ENCODE data around the gene MIS18A. TPM values are rescaled to one million over a fixed set of nuclear protein-coding genes. Genes with fewer than 3 reads are reported as not detected.

The MIS18A gene
- total RNA-seq, 3 donors from 2014 or later (not counting 1 experiment from before 2014, with no cell fraction given): 4.2 to 7.9 (median 5.2) TPM

DNA sequence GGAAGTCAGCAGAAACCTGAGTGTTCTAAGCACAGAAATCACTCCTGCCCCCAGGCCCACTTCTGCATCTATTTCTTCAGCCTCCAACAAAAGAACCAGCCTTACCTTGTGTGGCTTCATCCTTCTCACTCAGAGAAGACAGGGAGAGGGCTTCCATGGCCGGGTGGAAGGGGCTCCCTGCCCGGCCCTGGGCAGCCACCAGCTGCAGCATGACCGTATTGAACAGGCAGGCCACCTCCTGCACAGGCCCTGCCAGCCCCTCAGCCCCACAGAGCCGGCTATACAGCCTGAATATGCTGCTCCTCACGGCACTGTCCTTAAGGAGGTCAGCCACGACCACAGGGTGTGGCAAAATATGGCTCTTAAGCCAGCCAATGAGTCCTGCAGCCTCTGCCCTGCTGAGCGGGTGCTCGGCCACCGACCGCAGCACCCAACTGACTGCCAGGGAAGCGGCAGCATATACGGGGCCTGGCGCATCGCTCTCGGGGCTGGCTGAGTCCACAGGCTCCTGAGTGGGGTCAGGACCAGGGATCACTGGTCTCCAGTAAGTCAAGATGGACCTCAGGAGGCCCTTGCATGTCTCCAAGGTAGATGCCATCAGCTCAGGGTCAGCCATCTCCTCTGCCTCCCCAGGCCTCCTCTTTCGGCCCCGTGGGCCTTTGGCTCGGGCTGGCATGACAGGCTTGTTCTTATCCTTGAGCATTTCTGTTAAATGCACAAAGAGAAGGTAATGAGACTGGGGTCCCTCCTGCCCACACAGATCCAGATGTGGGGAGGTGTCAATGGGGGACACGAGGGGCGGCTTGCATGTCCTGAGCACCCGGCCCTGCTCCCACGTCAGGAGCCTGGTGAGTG is 37.7 kb upstream of the MIS18A start:
- no peak overlapping the region for H3K4me3 ChIP-seq (ENCODE audit: low read length)
- intact Hi-C loops (cut with micrococcal nuclease): no loop called here
- Mint-ChIP-seq H3K9me3 (no peaks in the 10 kb centered on the region), H3K4me3 (no peak overlapping the region), H3K27me3 (ENCODE audit: low read depth in 2 of 2) (no peaks in the 10 kb centered on the region), H3K27ac (no peak overlapping the region), H3K4me1 (no peaks in the 10 kb centered on the region), H3K36me3 (peaks cover 9% of the 10 kb centered on the region)
- no peaks in the 10 kb centered on the region for H3K9me3 ChIP-seq (ENCODE audit: control insufficient read depth, insufficient read depth, low read length)
- 95% methylated on average over 22 of the region's 22 CpGs for WGBS (ENCODE audit: insufficient coverage)
- DNase-seq: no peak
- no peaks in the 10 kb centered on the region for H3K27me3 ChIP-seq (ENCODE audit: control insufficient read depth, insufficient read depth, low read length)
- no peak for ATAC-seq
- H3K4me1 ChIP-seq (ENCODE audit: control insufficient read depth, insufficient read depth, low read length): no peaks in the 10 kb centered on the region
- H3K27ac ChIP-seq (ENCODE audit: low read length): no peak overlapping the region
- H3K36me3 ChIP-seq (ENCODE audit: control insufficient read depth, insufficient read depth, low read length): peaks cover 67% of the 10 kb centered on the region
- TF ChIP-seq, protein P1, sequence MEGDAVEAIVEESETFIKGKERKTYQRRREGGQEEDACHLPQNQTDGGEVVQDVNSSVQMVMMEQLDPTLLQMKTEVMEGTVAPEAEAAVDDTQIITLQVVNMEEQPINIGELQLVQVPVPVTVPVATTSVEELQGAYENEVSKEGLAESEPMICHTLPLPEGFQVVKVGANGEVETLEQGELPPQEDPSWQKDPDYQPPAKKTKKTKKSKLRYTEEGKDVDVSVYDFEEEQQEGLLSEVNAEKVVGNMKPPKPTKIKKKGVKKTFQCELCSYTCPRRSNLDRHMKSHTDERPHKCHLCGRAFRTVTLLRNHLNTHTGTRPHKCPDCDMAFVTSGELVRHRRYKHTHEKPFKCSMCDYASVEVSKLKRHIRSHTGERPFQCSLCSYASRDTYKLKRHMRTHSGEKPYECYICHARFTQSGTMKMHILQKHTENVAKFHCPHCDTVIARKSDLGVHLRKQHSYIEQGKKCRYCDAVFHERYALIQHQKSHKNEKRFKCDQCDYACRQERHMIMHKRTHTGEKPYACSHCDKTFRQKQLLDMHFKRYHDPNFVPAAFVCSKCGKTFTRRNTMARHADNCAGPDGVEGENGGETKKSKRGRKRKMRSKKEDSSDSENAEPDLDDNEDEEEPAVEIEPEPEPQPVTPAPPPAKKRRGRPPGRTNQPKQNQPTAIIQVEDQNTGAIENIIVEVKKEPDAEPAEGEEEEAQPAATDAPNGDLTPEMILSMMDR (IDR thresholded peaks at IDR 0.05): no peak

DNA sequence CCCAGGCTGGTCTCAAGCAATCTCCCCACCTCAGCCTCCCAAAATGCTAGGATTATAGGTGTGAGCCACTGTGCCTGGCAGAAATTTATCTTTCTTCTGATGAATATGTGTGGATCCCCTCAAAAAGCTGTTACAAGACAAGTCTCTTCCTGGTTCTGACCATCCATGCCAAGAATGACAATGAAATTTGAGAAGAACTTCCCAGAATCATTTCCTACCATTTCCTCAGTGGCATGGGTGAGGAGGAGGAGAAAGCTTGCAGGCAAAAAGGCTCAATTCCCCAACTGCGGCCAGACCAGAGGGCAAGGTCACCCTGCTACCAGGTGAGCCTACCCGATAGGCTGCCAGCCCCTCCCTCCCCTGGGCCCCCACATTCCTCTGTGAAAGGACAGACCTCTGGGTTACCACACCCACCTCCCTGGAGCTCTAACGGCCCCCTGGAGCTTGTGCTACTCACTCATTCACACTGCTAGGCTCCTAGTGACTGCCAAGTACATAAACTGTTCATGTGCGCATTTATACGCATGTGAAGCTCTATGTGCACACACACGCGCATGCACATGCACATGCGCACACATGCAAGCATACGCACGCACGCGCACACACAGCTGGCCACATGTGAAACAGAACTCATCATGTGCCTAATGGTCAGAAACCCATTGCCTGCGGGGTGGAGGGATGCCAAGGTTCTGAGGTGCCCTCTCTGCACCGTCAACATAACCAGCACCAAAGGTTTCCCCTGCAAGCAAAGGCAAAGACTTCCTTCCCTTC is 36.8 kb upstream of the MIS18A start:
- H3K4me3 Mint-ChIP-seq: no peak overlapping the region
- Histone ChIP-seq H3K27ac (ENCODE audit: low read length) (no peak overlapping the region), H3K27me3 (ENCODE audit: control insufficient read depth, insufficient read depth, low read length) (no peaks in the 10 kb centered on the region), H3K9me3 (ENCODE audit: control insufficient read depth, insufficient read depth, low read length) (no peaks in the 10 kb centered on the region), H3K36me3 (ENCODE audit: control insufficient read depth, insufficient read depth, low read length) (peaks cover 59% of the 10 kb centered on the region), H3K4me1 (ENCODE audit: control insufficient read depth, insufficient read depth, low read length) (no peaks in the 10 kb centered on the region), H3K4me3 (ENCODE audit: low read length) (no peak overlapping the region)
- 96% methylated on average over 14 of the region's 14 CpGs for WGBS (ENCODE audit: insufficient coverage)
- H3K36me3 Mint-ChIP-seq: peaks cover 9% of the 10 kb centered on the region
- no peaks in the 10 kb centered on the region for H3K27me3 Mint-ChIP-seq (ENCODE audit: low read depth in 2 of 2)
- DNase-seq: no peak
- H3K9me3 Mint-ChIP-seq: no peaks in the 10 kb centered on the region
- no peak overlapping the region for H3K27ac Mint-ChIP-seq
- no peak for ATAC-seq
- TF ChIP-seq, protein P1 (IDR thresholded peaks at IDR 0.05): no peak
- no peaks in the 10 kb centered on the region for H3K4me1 Mint-ChIP-seq
- intact Hi-C loops (cut with micrococcal nuclease): no loop called here

DNA sequence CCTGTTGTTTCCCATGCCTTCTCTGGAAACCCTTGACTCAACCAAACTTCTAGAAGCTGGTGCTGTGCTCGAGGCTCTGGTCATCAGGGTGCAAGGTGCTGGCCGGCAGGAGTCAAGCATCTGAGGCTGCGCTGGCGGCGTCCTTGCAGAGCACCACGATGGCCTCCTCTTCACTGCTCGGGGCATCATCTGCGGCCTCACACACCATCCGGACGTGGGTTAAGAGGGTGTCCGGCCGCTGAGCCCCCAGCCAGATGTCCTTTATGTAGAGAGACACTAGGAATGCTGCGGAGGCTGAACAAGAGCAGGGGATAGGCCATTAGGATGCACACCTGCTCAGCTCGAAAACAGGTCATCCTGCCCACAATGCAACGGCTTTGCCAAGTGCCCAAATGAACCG is 36.0 kb upstream of the MIS18A start:
- Histone ChIP-seq H3K36me3 (ENCODE audit: control insufficient read depth, insufficient read depth, low read length) (peaks cover 50% of the 10 kb centered on the region), H3K9me3 (ENCODE audit: control insufficient read depth, insufficient read depth, low read length) (no peaks in the 10 kb centered on the region), H3K4me1 (ENCODE audit: control insufficient read depth, insufficient read depth, low read length) (no peaks in the 10 kb centered on the region), H3K27ac (ENCODE audit: low read length) (no peak overlapping the region), H3K4me3 (ENCODE audit: low read length) (no peak overlapping the region), H3K27me3 (ENCODE audit: control insufficient read depth, insufficient read depth, low read length) (no peaks in the 10 kb centered on the region)
- Mint-ChIP-seq H3K9me3 (no peaks in the 10 kb centered on the region), H3K27ac (no peak overlapping the region), H3K27me3 (ENCODE audit: low read depth in 2 of 2) (no peaks in the 10 kb centered on the region), H3K36me3 (peaks cover 9% of the 10 kb centered on the region), H3K4me3 (no peak overlapping the region), H3K4me1 (no peaks in the 10 kb centered on the region)
- no peak for DNase-seq
- intact Hi-C loops (cut with micrococcal nuclease): no loop called here
- 97% methylated on average over 16 of the region's 16 CpGs for WGBS (ENCODE audit: insufficient coverage)
- TF ChIP-seq, protein P1 (IDR thresholded peaks at IDR 0.05): no peak
- ATAC-seq: no peak

Measured in natural killer cell (primary cell).